Measurements from ENCODE around the gene TRAPPC3.

DNA sequence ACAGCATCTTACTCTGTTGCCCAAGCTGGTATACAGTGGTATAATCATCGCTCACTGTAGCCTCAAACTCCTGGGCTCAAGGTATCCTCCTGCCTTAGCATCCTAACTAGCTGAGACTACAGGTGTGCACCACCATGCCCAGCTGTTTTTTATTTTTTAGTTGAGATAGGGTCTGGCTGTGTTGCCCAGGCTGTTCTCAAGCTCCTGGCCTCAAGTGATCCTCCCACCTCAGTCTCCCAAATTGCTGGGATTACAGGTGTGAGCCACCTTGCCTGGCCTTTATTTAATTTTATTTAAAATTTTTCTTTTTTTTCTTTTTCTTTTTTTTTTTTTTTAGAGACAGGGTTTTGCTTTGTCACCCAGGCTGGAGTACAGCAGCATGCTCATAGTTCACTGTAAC lies 15.9 kb upstream of the TRAPPC3 start:
- TF ChIP-seq POLR2AphosphoS5 (IDR thresholded peaks at IDR 0.05; ENCODE audit: low read depth) (no peak), CTCF (conservative IDR thresholded peaks at IDR 0.05; ENCODE audit: low read depth in 2 of 2) (no peak), CREB1 (CRISPR knock-in tag; IDR thresholded peaks at IDR 0.05; ENCODE audit: low read depth) (no peak), EZH2 (IDR thresholded peaks at IDR 0.05; ENCODE audit: low read depth, unreplicated experiment) (no peak)
- TF ChIP-seq, protein P1, sequence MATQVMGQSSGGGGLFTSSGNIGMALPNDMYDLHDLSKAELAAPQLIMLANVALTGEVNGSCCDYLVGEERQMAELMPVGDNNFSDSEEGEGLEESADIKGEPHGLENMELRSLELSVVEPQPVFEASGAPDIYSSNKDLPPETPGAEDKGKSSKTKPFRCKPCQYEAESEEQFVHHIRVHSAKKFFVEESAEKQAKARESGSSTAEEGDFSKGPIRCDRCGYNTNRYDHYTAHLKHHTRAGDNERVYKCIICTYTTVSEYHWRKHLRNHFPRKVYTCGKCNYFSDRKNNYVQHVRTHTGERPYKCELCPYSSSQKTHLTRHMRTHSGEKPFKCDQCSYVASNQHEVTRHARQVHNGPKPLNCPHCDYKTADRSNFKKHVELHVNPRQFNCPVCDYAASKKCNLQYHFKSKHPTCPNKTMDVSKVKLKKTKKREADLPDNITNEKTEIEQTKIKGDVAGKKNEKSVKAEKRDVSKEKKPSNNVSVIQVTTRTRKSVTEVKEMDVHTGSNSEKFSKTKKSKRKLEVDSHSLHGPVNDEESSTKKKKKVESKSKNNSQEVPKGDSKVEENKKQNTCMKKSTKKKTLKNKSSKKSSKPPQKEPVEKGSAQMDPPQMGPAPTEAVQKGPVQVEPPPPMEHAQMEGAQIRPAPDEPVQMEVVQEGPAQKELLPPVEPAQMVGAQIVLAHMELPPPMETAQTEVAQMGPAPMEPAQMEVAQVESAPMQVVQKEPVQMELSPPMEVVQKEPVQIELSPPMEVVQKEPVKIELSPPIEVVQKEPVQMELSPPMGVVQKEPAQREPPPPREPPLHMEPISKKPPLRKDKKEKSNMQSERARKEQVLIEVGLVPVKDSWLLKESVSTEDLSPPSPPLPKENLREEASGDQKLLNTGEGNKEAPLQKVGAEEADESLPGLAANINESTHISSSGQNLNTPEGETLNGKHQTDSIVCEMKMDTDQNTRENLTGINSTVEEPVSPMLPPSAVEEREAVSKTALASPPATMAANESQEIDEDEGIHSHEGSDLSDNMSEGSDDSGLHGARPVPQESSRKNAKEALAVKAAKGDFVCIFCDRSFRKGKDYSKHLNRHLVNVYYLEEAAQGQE (IDR thresholded peaks at IDR 0.05; ENCODE audit: unreplicated experiment) = no peak
